GM21423 (cell line): ENCODE measurements around the gene MAP3K13.
"Not testable (repeated sequence)": the region's sequence is repeated elsewhere in the genome, so short reads cannot be mapped to it uniquely, and the experiment has no call there.

Experiments used
- ATAC-seq: cut with Tn5 transposase; IDR thresholded peaks from one replicate; pipeline ENCODE4 v1.9.1; 2021; ENCODE audit warnings: mild to moderate bottlenecking, moderate library complexity; ENCODE audit not compliant: unreplicated experiment

MAP3K13 gene

GRCh38 chr3:185340751-185341150 is 22.2 kb upstream of the MAP3K13 start:
- no peak for ATAC-seq

- no peak for ATAC-seq
Observed at GRCh38 chr3:185341616-185342458, 21.1 kb upstream of the MAP3K13 start.

GRCh38 chr3:185342459-185343174 is 20.3 kb upstream of the MAP3K13 start:
- ATAC-seq, result peak; percentile 60

- no peak for ATAC-seq
Observed at GRCh38 chr3:185347399-185347798, 15.5 kb upstream of the MAP3K13 start.

- ATAC-seq, result no peak
Observed at GRCh38 chr3:185350841-185351240, 12.1 kb upstream of the MAP3K13 start.

GRCh38 chr3:185351396-185351795 is 11.5 kb upstream of the MAP3K13 start:
- ATAC-seq, result no peak

- ATAC-seq, result no peak
Observed at GRCh38 chr3:185353225-185353624, 9.7 kb upstream of the MAP3K13 start.

- ATAC-seq, result peak; percentile 98
Observed at GRCh38 chr3:185353823-185354614, 8.9 kb upstream of the MAP3K13 start.

- no peak for ATAC-seq
Observed at GRCh38 chr3:185356499-185356898, 6.4 kb upstream of the MAP3K13 start.

- ATAC-seq, result no peak
Observed at GRCh38 chr3:185361920-185362319, 1.0 kb upstream of the MAP3K13 start.

- ATAC-seq, result peak; percentile 34
Observed at GRCh38 chr3:185363662-185364203, 797 bp downstream of the MAP3K13 start.

- no peak for ATAC-seq
Observed at GRCh38 chr3:185365291-185366073, 2.5 kb downstream of the MAP3K13 start.

GRCh38 chr3:185366074-185366335 is 3.1 kb downstream of the MAP3K13 start:
- no peak for ATAC-seq

- ATAC-seq, result no peak
Observed at GRCh38 chr3:185366913-185367312, 4.0 kb downstream of the MAP3K13 start.

- not testable (repeated sequence) for ATAC-seq
Observed at GRCh38 chr3:185370349-185370748, 7.4 kb downstream of the MAP3K13 start.

GRCh38 chr3:185371306-185372074 is 8.6 kb downstream of the MAP3K13 start:
- no peak for ATAC-seq

- no peak for ATAC-seq
Observed at GRCh38 chr3:185381320-185382058, 18.6 kb downstream of the MAP3K13 start.

GRCh38 chr3:185382154-185382553 is 19.2 kb downstream of the MAP3K13 start:
- ATAC-seq, result no peak

- not testable (repeated sequence) for ATAC-seq
Observed at GRCh38 chr3:185386515-185386914, 23.6 kb downstream of the MAP3K13 start.
